ENCODE measurements around the gene SSC5D.

SSC5D gene

GRCh38 chr19:55539090-55539984 is 51.1 kb downstream of the SSC5D start:
- DNase-seq = no peak

DNA sequence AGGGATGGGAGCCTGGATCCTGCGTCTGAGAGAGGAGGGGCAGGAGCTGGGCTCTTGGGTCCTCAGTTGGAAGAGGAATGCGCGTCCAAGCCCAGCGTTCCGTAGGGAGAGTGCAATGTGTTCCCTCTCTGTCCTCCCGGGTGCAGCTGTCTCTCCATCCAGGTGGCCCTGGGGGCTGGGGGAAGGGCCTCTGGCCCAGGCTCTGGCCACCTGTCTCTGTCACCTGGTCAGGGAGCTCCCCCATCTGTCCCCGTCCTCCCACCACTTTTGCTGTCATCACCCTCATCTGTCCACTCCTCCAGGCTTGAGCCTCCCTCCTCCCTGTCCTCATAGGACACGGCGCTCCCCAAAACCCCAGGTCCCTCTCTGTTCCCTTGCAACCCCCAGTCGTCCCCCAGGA is 52.4 kb downstream of the SSC5D start:
- DNase-seq = no peak

DNA sequence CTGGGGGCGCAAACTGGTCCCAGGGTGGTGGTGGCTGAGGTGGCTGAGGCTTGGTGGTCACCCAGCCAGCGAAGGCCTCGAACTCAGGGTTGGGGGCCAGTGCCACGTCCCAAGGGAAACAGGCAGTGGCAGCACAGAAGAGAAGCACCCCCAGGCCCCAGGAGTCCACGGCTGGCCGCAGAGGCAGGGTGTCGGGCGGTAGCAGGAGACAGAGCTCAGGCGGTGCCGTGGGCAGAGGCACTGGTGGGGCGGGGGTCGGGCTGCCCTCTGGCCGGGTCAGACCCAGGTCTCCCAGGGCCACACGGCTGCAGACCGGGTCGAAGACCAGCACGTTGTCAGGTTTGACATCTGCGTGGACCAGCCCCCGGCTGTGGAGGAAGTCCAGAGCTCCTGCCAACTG is 52.9 kb downstream of the SSC5D start:
- no peak for DNase-seq

DNA sequence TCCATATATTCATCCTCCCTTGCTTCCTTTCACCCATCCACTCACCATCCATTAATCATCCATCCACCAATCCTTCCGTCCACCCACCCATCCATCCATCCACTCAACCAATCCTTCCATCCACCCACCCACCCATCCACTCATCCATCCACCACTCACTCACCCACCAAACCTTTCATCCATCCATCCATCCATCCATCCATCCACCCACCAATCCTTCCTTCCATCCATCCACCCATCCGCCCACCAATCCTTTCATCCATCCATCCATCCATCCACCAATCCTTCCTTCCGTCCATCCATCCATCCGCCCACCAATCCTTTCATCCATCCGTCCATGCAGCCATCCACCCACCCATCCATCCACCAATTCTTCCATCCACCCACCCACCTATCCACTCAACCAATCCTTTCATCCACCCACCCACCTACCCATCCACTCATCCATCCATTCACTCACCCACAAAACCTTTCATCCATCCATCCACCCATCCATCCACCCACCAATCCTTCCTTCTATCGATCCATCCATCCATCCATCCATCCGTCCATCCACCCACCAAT is 54.1 kb downstream of the SSC5D start:
- no peak for DNase-seq

DNA sequence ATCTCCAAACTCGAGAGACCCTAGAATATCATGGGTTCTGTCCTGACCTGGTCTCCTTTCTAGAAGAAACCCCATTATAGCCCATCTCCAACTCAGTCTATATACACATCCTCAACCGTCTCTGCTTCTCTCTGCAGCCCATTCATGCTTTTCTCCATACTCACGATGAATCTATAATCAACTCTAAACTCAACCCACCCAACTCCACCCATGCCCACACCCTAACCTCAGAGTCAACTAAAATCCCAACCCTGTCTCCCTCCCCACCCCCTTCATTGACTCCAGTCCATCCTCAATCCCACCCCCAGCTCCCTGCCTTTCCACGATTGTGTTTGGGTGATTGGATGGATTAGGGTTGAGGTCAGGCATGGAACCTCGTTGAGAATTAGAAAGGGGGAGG is 55.3 kb downstream of the SSC5D start:
- DNase-seq = no peak

- no peak for DNase-seq
Observed at GRCh38 chr19:55544014-55544413, 55.8 kb downstream of the SSC5D start.

DNA sequence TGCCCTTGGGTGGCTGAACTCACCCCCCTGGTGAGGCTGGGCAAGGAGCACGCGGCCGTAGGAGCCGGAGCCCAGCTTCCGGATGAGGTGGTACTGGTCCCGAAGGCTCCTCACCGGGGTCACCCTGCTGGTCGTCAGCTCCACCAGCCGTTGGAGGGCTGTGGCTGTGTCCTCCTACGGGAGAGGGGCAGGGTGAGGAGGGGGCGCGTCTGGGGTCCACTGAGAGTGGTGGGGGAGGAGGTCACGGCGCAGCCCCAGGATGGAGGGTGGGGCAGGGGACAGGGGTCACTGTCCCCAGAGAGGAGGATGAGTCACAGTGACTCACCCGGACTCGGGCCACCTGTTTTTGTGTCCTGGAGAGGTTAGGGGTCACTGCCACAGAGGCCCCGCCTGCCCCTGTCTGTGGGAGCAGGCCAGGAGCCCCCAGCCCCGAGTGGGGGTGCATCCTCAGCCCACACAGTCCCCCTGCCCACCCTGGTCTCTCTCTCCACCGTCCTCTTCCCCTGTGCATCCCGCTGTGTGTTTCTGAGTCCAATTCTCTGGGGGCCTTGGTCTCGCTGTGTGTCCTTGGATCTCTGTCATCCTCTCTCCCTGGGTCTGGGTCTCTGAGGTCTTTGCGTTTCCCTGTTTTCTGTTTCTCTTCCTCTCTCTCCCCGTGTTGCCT is 56.7 kb downstream of the SSC5D start:
- DNase-seq = no peak

DNA sequence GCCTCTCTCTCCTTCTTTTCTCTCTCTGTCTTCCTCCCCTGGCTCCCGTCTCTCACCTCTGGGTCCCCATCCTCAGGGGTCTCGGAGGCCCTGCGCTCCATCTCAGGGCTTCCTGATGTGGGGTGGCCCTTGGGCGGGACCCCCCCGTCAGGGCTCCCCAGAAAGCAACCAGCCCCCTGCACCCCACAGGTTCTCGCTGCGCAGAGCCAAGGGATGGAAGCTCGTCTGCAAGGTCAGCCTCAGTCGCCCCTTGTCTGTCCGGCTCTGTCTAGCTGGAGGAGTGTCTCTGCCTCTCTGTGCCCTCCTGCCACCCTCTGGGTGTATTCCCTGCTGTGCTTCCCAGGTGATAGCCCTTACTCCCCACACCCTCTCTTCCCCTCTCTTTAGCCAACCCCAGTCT is 57.2 kb downstream of the SSC5D start, which contains the start of gene SBK3:
Gene SBK3, minus strand, starts transcription at position 101 of the 400 bp plus-strand sequence. Its CDS starts 0 bp downstream, at position 101.
- DNase-seq = no peak

- no peak for DNase-seq
Observed at GRCh38 chr19:55546011-55546410, 57.8 kb downstream of the SSC5D start.

DNA sequence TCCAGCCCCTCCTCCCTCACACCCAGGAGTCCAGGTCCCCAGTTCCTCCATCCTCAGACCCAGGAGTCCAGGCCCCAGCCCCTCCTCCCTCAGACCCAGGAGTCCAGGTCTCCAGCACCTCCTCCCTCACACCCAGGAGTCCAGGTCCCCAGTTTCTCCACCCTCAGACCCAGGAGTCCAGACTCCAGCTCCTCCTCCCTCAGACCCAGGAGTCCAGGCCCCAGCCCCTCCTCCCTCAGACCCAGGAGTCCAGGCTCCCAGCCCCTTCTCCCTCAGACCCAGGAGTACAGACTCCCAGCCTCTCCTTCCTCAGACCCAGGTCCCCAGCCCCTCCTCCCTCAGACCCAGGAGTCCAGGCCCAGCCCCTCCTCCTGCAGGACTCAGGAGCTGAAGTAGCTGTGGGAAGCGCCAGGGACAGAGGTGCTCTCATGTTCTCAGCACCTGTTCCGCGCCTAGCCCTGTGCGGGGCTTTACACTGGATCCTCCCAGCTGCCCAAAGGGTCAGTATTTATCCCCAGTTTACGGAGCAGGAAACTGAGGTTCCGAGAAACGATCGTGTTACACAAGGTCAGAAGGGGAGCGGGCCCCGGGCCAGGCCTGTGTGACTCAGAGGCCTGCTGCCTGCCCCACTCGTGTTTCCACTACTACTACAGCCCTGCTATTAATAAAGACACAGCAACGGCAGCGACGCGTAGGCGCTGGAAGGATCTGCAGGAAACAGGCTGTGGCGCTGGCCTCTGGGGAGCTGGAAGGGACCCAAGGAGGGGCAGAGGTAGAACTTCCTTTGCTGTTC is 58.8 kb downstream of the SSC5D start:
- DNase-seq = no peak

GRCh38 chr19:55549500-55550320 is 61.5 kb downstream of the SSC5D start:
- DNase-seq = no peak

DNA sequence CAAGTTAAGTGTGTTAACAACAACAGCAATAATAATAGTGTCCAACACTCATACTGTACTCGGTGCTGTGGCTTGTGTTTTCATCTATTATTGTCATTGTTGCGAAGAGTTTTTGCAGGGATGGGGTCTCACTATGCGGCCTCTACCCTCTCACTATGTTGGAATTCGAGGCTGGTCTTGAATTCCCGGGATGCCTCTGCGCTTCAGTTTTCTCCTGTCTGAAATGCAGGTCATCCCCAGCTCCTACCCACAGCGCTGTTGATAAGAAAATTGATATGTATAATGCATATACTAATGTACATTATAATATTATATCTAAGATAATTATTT is 62.0 kb downstream of the SSC5D start:
- no peak for DNase-seq

DNA sequence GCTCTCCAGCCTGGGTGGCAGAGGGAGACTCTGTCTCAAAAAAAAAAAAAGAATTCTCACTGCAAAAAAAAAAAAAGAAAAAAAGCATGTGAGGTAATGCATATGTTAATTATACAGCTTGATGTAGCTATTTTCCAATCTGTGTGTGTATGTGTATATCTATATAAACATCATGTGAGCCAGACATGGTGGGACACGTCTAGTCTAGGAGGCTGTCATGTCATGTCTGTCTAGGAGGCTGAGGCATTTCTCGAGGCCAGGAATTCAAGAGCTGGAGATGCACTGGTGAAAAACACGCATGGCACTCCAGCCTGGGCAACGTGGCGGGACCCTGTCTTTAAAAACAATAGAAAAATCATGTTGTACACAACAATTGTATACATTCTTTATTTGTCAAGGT is 64.0 kb downstream of the SSC5D start:
- DNase-seq = no peak

DNA sequence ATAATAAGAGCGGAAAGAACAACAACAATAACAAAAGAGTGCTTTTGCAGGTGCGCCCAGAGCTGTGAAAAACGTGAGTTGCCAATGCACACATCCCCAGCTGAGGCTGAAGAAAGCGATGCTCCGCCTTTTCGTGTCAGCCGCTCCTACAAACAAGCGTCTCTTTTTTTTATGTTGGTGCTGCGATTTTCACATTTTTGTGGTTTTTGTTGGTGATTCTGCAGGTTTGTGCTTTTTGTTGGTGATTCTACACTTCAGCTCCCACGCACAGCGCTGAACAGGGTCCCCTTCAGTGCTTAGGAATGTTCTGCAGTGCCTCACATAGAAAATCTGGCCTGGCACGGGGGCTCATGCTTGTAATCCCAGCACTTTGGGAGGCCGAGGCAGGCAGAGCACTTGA is 64.4 kb downstream of the SSC5D start:
- DNase-seq = no peak

DNA sequence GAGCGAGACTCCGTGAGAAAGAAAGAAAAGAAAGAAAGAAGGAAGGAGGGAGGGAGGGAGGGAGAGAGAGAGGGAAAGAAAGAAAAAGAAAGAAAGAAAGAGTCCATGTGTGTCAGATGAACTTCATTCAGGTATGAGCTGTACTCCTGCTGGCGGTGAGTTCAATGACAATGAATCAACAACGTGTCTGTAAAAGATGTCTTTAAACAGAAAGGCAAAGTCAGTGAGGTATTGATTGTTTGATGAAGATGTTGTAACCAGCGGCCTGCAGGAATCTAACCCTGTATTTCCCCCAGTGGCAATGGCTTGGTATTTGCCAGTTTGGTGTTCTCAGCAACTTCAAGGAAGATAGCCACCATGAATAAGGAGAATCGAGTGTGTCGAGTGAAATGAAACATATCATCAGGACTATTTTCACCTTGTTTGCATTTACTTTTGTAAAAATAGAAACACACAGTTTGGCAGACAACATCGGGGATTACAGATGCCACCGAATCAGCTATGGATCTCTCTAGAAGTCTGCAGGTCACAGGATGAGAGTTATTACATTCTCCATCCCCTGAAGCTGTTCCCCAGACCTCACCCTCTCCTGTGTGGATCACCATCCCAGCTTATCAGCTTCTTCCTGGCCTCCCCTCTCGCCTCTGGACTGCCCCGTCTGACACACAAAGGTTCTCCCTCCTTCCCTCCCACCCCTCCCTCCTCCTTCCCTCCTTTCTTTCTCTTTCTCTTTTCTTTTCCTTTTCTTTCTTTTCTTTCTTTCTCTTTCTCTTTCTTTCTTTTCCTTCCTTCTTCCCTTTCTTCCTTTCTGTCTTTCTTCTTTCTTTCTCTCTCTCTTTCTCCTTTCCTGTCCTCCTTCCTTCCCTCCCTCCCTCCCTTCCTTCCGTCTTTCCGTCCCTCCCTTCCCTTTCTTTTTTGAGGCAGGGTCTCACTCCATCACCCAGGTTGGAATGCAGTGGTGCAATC is 65.3 kb downstream of the SSC5D start:
- no peak for DNase-seq

- DNase-seq = no peak
Observed at GRCh38 chr19:55554302-55554701, 66.1 kb downstream of the SSC5D start.

GRCh38 chr19:55554741-55555152 is 66.5 kb downstream of the SSC5D start:
- no peak for DNase-seq

GRCh38 chr19:55559684-55560083 is 71.4 kb downstream of the SSC5D start:
- no peak for DNase-seq

- DNase-seq = no peak
Observed at GRCh38 chr19:55563261-55563690, 75.0 kb downstream of the SSC5D start.

- no peak for DNase-seq
Observed at GRCh38 chr19:55566823-55567222, 78.6 kb downstream of the SSC5D start.

GRCh38 chr19:55567708-55568328 is 79.6 kb downstream of the SSC5D start:
- no peak for DNase-seq

All from activated CD8-positive, alpha-beta memory T cell treated with anti-CD3 and anti-CD28 coated beads for 24 hours (primary cell).